ENCODE data around the gene RNF145.

GRCh38 chr5:159152876-159153275 is 56.5 kb downstream of the RNF145 start:
- TF ChIP-seq CTCF (IDR thresholded peaks at IDR 0.05 in 8 of 11, conservative IDR thresholded peaks at IDR 0.05 in 3 of 11): no peak
- TF ChIP-seq POLR2A (IDR thresholded peaks at IDR 0.05): no peak
- no peak for TF ChIP-seq POLR2AphosphoS5 (IDR thresholded peaks at IDR 0.05)

Data from spleen (tissue), 7 donors.